Thymus (tissue), 11 donors: Measurements from ENCODE around the gene NEDD4. TPM values are rescaled to one million over a fixed set of nuclear protein-coding genes. Genes with fewer than 3 reads are reported as not detected.
"Not testable (repeated sequence)": the region's sequence is repeated elsewhere in the genome, so short reads cannot be mapped to it uniquely, and the experiment has no call there.

Source experiments
- DNase-seq, 9 donors: peaks; one replicate each; pipeline ENCODE4 v3.0.0-alpha.2; 2013; ENCODE audit warnings: low spot score in 9 of 9, low read depth in 6 of 9, missing footprints in 1 of 9
- H3K27ac ChIP-seq, 2 donors: one replicate each; pipeline ENCODE4 v1.5.1; 2013; ENCODE audit warnings: control low read depth in 1 of 2, low read depth in 1 of 2, low read length in 1 of 2, mild to moderate bottlenecking in 1 of 2, moderate library complexity in 1 of 2
- H3K27me3 ChIP-seq, 2 donors: one replicate each; pipeline ENCODE4 v1.5.1; 2013; ENCODE audit warnings: low read length in 1 of 2; ENCODE audit not compliant: control insufficient read depth in 2 of 2, insufficient read depth in 1 of 2
- H3K36me3 ChIP-seq, 2 donors: one replicate each; pipeline ENCODE4 v1.5.1; 2013; ENCODE audit warnings: low read length in 1 of 2, mild to moderate bottlenecking in 1 of 2, moderate library complexity in 1 of 2; ENCODE audit not compliant: control insufficient read depth in 2 of 2, insufficient read depth in 2 of 2
- H3K4me1 ChIP-seq, 2 donors: one replicate each; pipeline ENCODE4 v1.5.1; 2013; ENCODE audit warnings: low read length in 2 of 2; ENCODE audit not compliant: control insufficient read depth in 2 of 2, insufficient read depth in 2 of 2
- H3K4me3 ChIP-seq, 2 donors: one replicate each; pipeline ENCODE4 v1.5.1; 2013; ENCODE audit warnings: low read length in 2 of 2, control low read depth in 1 of 2, mild to moderate bottlenecking in 1 of 2
- H3K9me3 ChIP-seq, 2 donors: one replicate each; pipeline ENCODE4 v1.5.1; 2013; ENCODE audit warnings: low read length in 1 of 2, mild to moderate bottlenecking in 1 of 2; ENCODE audit not compliant: control insufficient read depth in 2 of 2, insufficient read depth in 1 of 2
- WGBS: extraction: QIAGEN DNeasy Blood & Tissue Kit; methylation state at CpG from one replicate; pipeline ENCODE4 v1.1.7; 2013; 5-methylcytosine and 5-hydroxymethylcytosine counted together
- polyA plus RNA-seq: library from polyadenylated mRNA; stranded (reverse); fragments of 200-250 nt; gene quantifications from one replicate; pipeline ENCODE4 v1.2.3, GENCODE V29; 2013
- total RNA-seq: library from RNA; stranded (reverse); fragments of 120-200 nt; gene quantifications from one replicate; pipeline ENCODE4 v1.2.4, GENCODE V29; 2013
- donor health status: healthy.

Gene NEDD4
- total and polyA plus RNA-seq, 2 donors = 4.4 to 8.8 TPM

- Histone ChIP-seq H3K27me3 (no peaks in the 10 kb centered on the region), H3K36me3 (peaks cover 2 to 8% of the 10 kb centered on the region in 2 donors), H3K4me3 (no peak overlapping the region), H3K4me1 (no peaks in the 10 kb centered on the region), H3K27ac (no peak overlapping the region), H3K9me3 (no peaks in the 10 kb centered on the region)
- WGBS = 69% methylated on average over 5 of the region's 5 CpGs
- peak; percentile 27 to 88 (median 77) for DNase-seq
These were observed 147.2 kb downstream of the NEDD4 start for GRCh38 chr15:55846116-55846707.

GRCh38 chr15:55842897-55843296, 150.5 kb downstream of the NEDD4 start:
- not testable (repeated sequence) for H3K36me3 ChIP-seq, H3K9me3 ChIP-seq, DNase-seq, H3K4me3 ChIP-seq, H3K27ac ChIP-seq, H3K27me3 ChIP-seq, H3K4me1 ChIP-seq
- 98% methylated on average over 4 of the region's 4 CpGs for whole genome bisulfite sequencing

- Histone ChIP-seq H3K4me3 (no peak overlapping the region), H3K27me3 (no peaks in the 10 kb centered on the region), H3K36me3 (no peaks in the 10 kb centered on the region), H3K27ac (no peak overlapping the region), H3K4me1 (no peaks in the 10 kb centered on the region), H3K9me3 (no peaks in the 10 kb centered on the region)
- WGBS = 99% methylated on average over 3 of the region's 3 CpGs
- no peak for DNase-seq
These were observed 157.5 kb downstream of the NEDD4 start for GRCh38 chr15:55835866-55836265.

GRCh38 chr15:55834331-55834730, 159.1 kb downstream of the NEDD4 start:
- peaks cover 0 to 4% of the 10 kb centered on the region in 2 donors for H3K4me1 ChIP-seq
- over 99% methylated on average over 3 of the region's 3 CpGs for WGBS
- H3K9me3 ChIP-seq = no peaks in the 10 kb centered on the region
- no peak for DNase-seq
- H3K36me3 ChIP-seq = peaks cover 0 to 4% of the 10 kb centered on the region in 2 donors
- H3K27me3 ChIP-seq = no peaks in the 10 kb centered on the region
- H3K27ac ChIP-seq = no peak overlapping the region
- H3K4me3 ChIP-seq = no peak overlapping the region

GRCh38 chr15:55829826-55830225, 163.6 kb downstream of the NEDD4 start:
- WGBS = 20% methylated on average over 2 of the region's 2 CpGs

GRCh38 chr15:55827955-55828354, 165.5 kb downstream of the NEDD4 start:
- DNase-seq = no peak
- Histone ChIP-seq H3K4me1 (peaks cover 0 to 4% of the 10 kb centered on the region in 2 donors), H3K36me3 (peaks cover 0 to 4% of the 10 kb centered on the region in 2 donors), H3K9me3 (no peaks in the 10 kb centered on the region), H3K4me3 (no peak overlapping the region), H3K27me3 (no peaks in the 10 kb centered on the region), H3K27ac (no peak overlapping the region)
- WGBS = 99% methylated on average over 2 of the region's 2 CpGs

More at GRCh38 chr15:55829826-55830225, 163.6 kb downstream of the NEDD4 start:
- Histone ChIP-seq H3K27ac (no peak overlapping the region), H3K36me3 (peaks cover 0 to 4% of the 10 kb centered on the region in 2 donors), H3K4me3 (no peak overlapping the region), H3K4me1 (peaks cover 0 to 4% of the 10 kb centered on the region in 2 donors), H3K9me3 (no peaks in the 10 kb centered on the region), H3K27me3 (no peaks in the 10 kb centered on the region)
- peak in 1 of 9 donors; percentile 21 for DNase-seq

GRCh38 chr15:55827204-55827603, 166.2 kb downstream of the NEDD4 start:
- no peak for DNase-seq
- 94% methylated on average over 2 of the region's 2 CpGs for WGBS

GRCh38 chr15:55824857-55825613, 168.4 kb downstream of the NEDD4 start:
- no peaks in the 10 kb centered on the region for H3K9me3 ChIP-seq
- H3K4me1 ChIP-seq = peaks cover 0 to 1% of the 10 kb centered on the region in 2 donors

More at GRCh38 chr15:55827204-55827603, 166.2 kb downstream of the NEDD4 start:
- no peaks in the 10 kb centered on the region for H3K27me3 ChIP-seq
- H3K36me3 ChIP-seq = peaks cover 0 to 4% of the 10 kb centered on the region in 2 donors
- H3K27ac ChIP-seq = no peak overlapping the region
- peaks cover 0 to 4% of the 10 kb centered on the region in 2 donors for H3K4me1 ChIP-seq
- H3K4me3 ChIP-seq = no peak overlapping the region
- H3K9me3 ChIP-seq = no peaks in the 10 kb centered on the region

GRCh38 chr15:55823699-55824340, 169.6 kb downstream of the NEDD4 start:
- no peaks in the 10 kb centered on the region for H3K27me3 ChIP-seq
- H3K4me3 ChIP-seq = no peak overlapping the region
- no peaks in the 10 kb centered on the region for H3K4me1 ChIP-seq
- H3K27ac ChIP-seq = no peak overlapping the region
- no peak for DNase-seq
- no peaks in the 10 kb centered on the region for H3K36me3 ChIP-seq
- no peaks in the 10 kb centered on the region for H3K9me3 ChIP-seq
- 69% methylated on average over 3 of the region's 3 CpGs for WGBS

More at GRCh38 chr15:55824857-55825613, 168.4 kb downstream of the NEDD4 start:
- H3K4me3 ChIP-seq = no peak overlapping the region
- H3K36me3 ChIP-seq = peaks cover 0 to under 1% of the 10 kb centered on the region in 2 donors
- H3K27ac ChIP-seq = no peak overlapping the region
- WGBS = 99% methylated on average over 4 of the region's 4 CpGs
- no peak for DNase-seq
- no peaks in the 10 kb centered on the region for H3K27me3 ChIP-seq
